Measurements from ENCODE around the gene STAT1. TPM values are rescaled to one million over a fixed set of nuclear protein-coding genes. Genes with fewer than 3 reads are reported as not detected.

The STAT1 gene
- total RNA-seq, 1 donor from 2014 or later: 61.7 TPM

DNA sequence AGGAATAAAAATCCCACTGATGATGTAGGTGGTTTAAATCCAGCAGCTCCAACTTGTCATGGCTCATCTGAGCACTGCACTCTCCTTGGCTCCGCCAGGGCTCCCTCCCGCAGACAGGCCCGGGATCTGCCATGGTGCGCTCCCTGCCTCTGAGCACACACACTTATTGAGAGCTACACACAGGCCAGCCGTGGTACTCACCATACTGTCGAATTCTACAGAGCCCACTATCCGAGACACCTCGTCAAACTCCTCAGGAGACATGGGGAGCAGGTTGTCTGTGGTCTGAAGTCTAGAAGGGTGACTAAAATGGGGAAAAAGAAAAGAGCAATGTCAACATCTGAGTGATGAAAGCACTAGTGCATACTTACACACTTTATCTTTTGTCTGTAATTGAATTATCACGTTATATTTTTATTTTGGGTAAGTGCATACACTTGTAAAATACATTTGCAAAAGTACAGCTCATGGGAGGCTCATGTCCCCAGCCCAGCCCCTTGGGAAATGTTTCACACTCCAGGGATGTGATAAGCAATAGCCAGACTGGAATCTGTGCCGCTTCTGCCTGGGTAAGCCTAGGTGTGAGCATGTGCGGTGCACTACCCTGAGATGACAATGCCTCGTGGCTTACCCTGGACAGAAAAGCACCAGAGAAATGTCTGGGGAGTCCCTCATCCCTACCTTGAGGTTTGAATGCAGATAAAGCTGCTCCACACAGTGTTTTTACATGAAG is 39.2 kb downstream of the STAT1 start:
- no peaks in the 10 kb centered on the region for H3F3A ChIP-seq (ENCODE audit: low read depth)
- Mint-ChIP-seq H3K4me1 (peaks cover under 1% of the 10 kb centered on the region), H3K36me3 (peaks cover 40% of the 10 kb centered on the region), H3K9me3 (no peaks in the 10 kb centered on the region), H3K27me3 (ENCODE audit: insufficient read depth, low read depth) (no peaks in the 10 kb centered on the region), H3K27ac (no peak overlapping the region), H3K4me3 (no peak overlapping the region)
- no peaks in the 10 kb centered on the region for H3K9me3 ChIP-seq (ENCODE audit: low read depth)
- no peak overlapping the region for H3K9ac ChIP-seq
- peaks cover 3% of the 10 kb centered on the region for H3K36me3 ChIP-seq
- DNase-seq (ENCODE audit: low spot score): no peak
- H4K20me1 ChIP-seq (ENCODE audit: low read depth): no peaks in the 10 kb centered on the region
- no peak for TF ChIP-seq EZH2phosphoT487 (IDR thresholded peaks at IDR 0.05)
- H3K4me3 ChIP-seq: no peak overlapping the region
- no peak overlapping the region for H3K4me2 ChIP-seq
- H3K4me1 ChIP-seq: no peaks in the 10 kb centered on the region
- no peak overlapping the region for H2AFZ ChIP-seq (replicated peaks)
- no peaks in the 10 kb centered on the region for H3K27me3 ChIP-seq
- H3K27ac ChIP-seq: no peak overlapping the region
- no peaks in the 10 kb centered on the region for H3K79me2 ChIP-seq (ENCODE audit: low read depth)

DNA sequence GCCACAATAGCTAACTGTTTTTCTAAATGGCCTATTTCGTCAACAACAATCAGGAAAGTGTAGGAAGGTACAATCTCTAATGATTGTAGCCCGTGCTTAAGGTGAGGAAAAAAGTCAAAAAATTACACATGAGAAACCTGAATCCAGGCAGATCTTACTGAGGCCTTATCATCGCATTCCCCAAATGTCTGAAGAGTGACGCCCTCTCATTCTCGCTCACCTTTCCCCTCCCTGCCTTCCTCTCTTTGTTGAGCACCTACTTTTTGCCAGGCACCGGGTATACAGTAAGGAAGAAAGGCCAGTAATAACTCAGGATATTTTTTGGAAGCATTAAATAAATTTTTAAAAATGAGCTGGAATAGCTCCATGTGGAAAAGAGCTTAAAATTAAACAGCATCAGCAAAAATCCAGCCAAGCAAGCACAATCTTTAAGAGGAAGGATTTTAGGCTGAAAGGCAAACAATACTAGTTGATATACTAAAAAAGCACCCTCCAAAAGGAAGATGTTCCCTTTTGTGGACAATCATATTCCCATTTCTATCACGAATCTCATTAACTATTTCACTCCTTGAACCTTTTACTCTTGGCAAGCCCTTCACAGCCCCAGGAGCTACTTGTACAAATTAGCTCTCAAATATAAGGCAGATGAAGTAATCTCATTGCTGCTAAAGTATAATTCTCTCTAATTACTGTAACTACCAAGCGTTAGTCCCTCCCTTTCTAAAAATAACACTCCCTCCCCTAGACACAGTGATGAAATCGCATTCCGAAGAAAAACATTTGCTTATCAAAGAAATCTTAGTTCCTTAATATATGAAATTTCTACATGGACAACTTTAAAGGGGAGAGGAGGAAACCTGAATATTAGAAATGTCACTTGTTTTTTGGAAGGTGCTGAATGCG is 40.0 kb downstream of the STAT1 start:
- Histone ChIP-seq H3K4me3 (no peak overlapping the region), H3K27me3 (no peaks in the 10 kb centered on the region), H3K4me2 (no peak overlapping the region), H3K79me2 (ENCODE audit: low read depth) (no peaks in the 10 kb centered on the region), H3K27ac (no peak overlapping the region), H4K20me1 (ENCODE audit: low read depth) (no peaks in the 10 kb centered on the region), H3F3A (ENCODE audit: low read depth) (no peaks in the 10 kb centered on the region), H3K9ac (no peak overlapping the region), H3K9me3 (ENCODE audit: low read depth) (no peaks in the 10 kb centered on the region), H2AFZ (replicated peaks) (no peak overlapping the region), H3K4me1 (no peaks in the 10 kb centered on the region), H3K36me3 (peaks cover 3% of the 10 kb centered on the region)
- TF ChIP-seq EZH2 (IDR thresholded peaks at IDR 0.05): no peak
- TF ChIP-seq, protein P1, sequence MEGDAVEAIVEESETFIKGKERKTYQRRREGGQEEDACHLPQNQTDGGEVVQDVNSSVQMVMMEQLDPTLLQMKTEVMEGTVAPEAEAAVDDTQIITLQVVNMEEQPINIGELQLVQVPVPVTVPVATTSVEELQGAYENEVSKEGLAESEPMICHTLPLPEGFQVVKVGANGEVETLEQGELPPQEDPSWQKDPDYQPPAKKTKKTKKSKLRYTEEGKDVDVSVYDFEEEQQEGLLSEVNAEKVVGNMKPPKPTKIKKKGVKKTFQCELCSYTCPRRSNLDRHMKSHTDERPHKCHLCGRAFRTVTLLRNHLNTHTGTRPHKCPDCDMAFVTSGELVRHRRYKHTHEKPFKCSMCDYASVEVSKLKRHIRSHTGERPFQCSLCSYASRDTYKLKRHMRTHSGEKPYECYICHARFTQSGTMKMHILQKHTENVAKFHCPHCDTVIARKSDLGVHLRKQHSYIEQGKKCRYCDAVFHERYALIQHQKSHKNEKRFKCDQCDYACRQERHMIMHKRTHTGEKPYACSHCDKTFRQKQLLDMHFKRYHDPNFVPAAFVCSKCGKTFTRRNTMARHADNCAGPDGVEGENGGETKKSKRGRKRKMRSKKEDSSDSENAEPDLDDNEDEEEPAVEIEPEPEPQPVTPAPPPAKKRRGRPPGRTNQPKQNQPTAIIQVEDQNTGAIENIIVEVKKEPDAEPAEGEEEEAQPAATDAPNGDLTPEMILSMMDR (IDR thresholded peaks at IDR 0.05): no peak
- no peak for TF ChIP-seq EZH2phosphoT487 (IDR thresholded peaks at IDR 0.05)
- no peak overlapping the region for H3K27ac Mint-ChIP-seq
- no peaks in the 10 kb centered on the region for H3K27me3 Mint-ChIP-seq (ENCODE audit: insufficient read depth, low read depth)
- no peak overlapping the region for H3K4me3 Mint-ChIP-seq
- H3K36me3 Mint-ChIP-seq: peaks cover 38% of the 10 kb centered on the region
- no peaks in the 10 kb centered on the region for H3K4me1 Mint-ChIP-seq
- H3K9me3 Mint-ChIP-seq: no peaks in the 10 kb centered on the region
- no peak for DNase-seq (ENCODE audit: low spot score)

DNA sequence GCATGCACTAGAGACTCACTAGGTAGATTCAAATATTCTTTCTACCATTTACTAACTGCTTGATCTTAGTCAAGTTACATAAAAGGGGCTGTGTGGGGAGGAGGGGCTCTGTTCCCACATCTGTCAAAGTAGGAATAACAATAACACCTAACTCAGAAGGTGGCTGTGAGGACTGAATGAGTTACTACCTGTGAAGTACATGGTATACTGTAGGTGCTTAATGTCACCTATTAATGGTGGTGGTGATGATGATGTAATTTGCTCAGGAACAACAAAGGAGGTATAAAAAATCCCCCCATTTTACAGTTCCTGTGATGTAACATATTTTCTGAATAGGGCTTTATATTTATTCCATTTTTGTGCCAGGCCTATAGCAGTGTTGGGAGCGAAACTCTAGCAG is 40.7 kb downstream of the STAT1 start:
- no peak for TF ChIP-seq EZH2phosphoT487 (IDR thresholded peaks at IDR 0.05)
- TF ChIP-seq EZH2 (IDR thresholded peaks at IDR 0.05): no peak
- TF ChIP-seq, protein P1 (IDR thresholded peaks at IDR 0.05): no peak
- Histone ChIP-seq H3K9me3 (ENCODE audit: low read depth) (no peaks in the 10 kb centered on the region), H3K4me2 (no peak overlapping the region), H4K20me1 (ENCODE audit: low read depth) (no peaks in the 10 kb centered on the region), H3K4me1 (no peaks in the 10 kb centered on the region), H3K79me2 (ENCODE audit: low read depth) (no peaks in the 10 kb centered on the region), H3K27ac (no peak overlapping the region), H2AFZ (replicated peaks) (no peak overlapping the region), H3K36me3 (peaks cover 3% of the 10 kb centered on the region), H3K27me3 (no peaks in the 10 kb centered on the region), H3F3A (ENCODE audit: low read depth) (no peaks in the 10 kb centered on the region), H3K4me3 (no peak overlapping the region), H3K9ac (no peak overlapping the region)
- Mint-ChIP-seq H3K9me3 (no peaks in the 10 kb centered on the region), H3K4me1 (no peaks in the 10 kb centered on the region), H3K4me3 (no peak overlapping the region), H3K36me3 (peaks cover 32% of the 10 kb centered on the region), H3K27ac (no peak overlapping the region), H3K27me3 (ENCODE audit: insufficient read depth, low read depth) (no peaks in the 10 kb centered on the region)
- no peak for DNase-seq (ENCODE audit: low spot score)

Measured in neural progenitor cell (in vitro differentiated cells).